ENCODE results near the gene PRR5. TPM values are rescaled to one million over a fixed set of nuclear protein-coding genes. Genes with fewer than 3 reads are reported as not detected.
A peak's percentile ranks its signal among the peaks of the same experiment; 100 is the strongest.
"Not testable (repeated sequence)": the region's sequence is repeated elsewhere in the genome, so short reads cannot be mapped to it uniquely, and the experiment has no call there.

Gene PRR5
- total and polyA plus RNA-seq, 5 experiments from 2014 or later, result 75.2 to 107 (median 85.3) TPM

DNA sequence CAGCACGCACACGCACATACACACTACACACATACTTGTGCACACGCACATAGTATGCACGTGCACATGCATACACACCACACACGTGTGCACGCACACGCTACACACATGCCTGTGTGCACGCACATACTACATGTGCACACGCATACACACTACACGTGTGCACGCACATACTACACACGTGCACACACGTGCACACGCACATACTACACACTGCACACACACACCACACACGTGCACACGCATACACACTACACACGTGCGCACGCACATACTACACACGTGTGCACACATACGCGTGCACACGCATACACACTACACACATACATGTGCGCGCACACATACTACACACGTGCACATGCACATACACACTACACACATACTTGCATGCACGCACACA is 30.7 kb downstream of the PRR5 start:
- DNase-seq (no peak), ATAC-seq (no peak)
- H3K4me1 Mint-ChIP-seq, result peaks cover 8 to 27% (median 15%) of the 10 kb centered on the region in 4 donors
- no peaks in the 10 kb centered on the region for H3K9me3 Mint-ChIP-seq
- H3K36me3 Mint-ChIP-seq, result peaks cover 0 to 5% (median 0%) of the 10 kb centered on the region in 3 donors
- H3K27me3 Mint-ChIP-seq, result no peaks in the 10 kb centered on the region
- H3K4me3 Mint-ChIP-seq, result no peak overlapping the region
- POLR2A ChIA-PET, result interaction anchor here (1.5 kb wide), 1 partner anchor 23 kb away, joined by 4 read pairs; no protein-coding TSS in a partner anchor
- H3K27ac Mint-ChIP-seq, result peak overlapping the region in 4 of 10 donors; percentile 4 to 75 (median 59)

DNA sequence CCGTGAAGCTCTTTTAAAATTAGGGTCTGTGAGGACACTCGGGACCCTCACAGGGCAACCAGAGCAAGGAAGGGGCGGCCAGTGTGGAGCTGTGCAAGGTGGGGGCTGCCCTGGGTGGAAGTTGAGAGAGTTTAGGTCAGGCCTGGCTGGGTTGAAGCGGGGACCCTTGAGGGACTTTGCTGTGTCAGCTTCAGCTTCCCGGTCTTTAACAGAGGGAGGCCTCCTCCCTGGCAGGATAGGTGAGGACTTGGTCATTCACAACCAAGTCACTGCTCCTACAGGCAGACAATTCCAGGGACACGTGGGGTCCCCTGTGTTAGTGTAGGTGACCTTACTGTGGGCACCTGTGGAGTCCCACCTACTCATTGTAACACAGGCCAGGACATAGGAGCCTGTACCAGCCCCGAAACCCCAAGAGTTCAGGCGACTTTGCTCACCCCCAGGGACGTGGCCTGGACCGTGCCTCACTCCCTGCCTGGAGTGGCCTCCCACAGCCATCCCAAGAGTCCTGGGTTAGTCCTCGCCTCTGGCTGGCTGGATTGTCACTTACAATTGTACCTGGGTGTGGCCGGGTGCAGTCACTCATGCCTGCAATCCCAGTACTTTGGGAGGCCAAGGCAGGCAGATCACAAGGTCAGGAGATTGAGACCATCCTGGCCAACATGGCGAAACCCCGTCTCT is 31.6 kb downstream of the PRR5 start:
- ATAC-seq, result no peak
- Mint-ChIP-seq H3K27ac (peak overlapping the region in 2 of 10 donors; percentile 9 to 34), H3K9me3 (no peaks in the 10 kb centered on the region), H3K4me1 (peaks cover 8 to 25% (median 15%) of the 10 kb centered on the region in 4 donors), H3K36me3 (peaks cover 0 to 3% (median 0%) of the 10 kb centered on the region in 3 donors), H3K4me3 (no peak overlapping the region), H3K27me3 (no peaks in the 10 kb centered on the region)
- DNase-seq, result no peak
- POLR2A ChIA-PET, result interaction anchor here (0.7 to 1.5 kb wide), 2 partner anchors 35 to 37 kb away, joined by 3 read pairs; no protein-coding TSS in a partner anchor

DNA sequence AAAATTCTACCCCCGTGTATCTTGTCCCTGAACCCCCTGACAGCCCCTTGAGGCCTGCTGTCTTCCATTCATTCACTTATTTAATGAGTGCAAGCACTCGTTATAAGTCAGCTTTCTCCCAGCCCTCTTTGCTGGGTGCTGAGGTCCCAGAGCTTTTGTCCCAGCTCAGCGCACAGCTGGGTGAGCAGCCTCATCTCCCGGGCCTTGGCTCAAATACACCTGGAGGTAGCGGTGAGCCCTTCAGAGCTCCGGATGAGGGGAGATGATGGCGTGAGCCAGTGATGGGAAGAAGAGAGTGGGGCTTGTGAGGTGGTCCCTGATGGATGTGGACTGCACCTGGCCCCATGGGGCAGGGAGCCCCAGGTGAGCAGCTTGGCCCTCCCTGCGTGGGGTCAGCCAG is 32.3 kb downstream of the PRR5 start:
- Mint-ChIP-seq H3K4me3 (no peak overlapping the region), H3K27me3 (no peaks in the 10 kb centered on the region), H3K4me1 (peaks cover 6 to 20% (median 11%) of the 10 kb centered on the region in 4 donors), H3K9me3 (no peaks in the 10 kb centered on the region), H3K36me3 (peaks cover 0 to 3% (median 0%) of the 10 kb centered on the region in 3 donors), H3K27ac (peak overlapping the region in 4 of 10 donors; percentile 51 to 71 (median 54))
- DNase-seq (no peak), ATAC-seq (no peak)
- POLR2A ChIA-PET, result interaction anchor here (0.7 to 1.5 kb wide), 2 partner anchors 36 to 38 kb away, joined by 3 read pairs; no protein-coding TSS in a partner anchor

DNA sequence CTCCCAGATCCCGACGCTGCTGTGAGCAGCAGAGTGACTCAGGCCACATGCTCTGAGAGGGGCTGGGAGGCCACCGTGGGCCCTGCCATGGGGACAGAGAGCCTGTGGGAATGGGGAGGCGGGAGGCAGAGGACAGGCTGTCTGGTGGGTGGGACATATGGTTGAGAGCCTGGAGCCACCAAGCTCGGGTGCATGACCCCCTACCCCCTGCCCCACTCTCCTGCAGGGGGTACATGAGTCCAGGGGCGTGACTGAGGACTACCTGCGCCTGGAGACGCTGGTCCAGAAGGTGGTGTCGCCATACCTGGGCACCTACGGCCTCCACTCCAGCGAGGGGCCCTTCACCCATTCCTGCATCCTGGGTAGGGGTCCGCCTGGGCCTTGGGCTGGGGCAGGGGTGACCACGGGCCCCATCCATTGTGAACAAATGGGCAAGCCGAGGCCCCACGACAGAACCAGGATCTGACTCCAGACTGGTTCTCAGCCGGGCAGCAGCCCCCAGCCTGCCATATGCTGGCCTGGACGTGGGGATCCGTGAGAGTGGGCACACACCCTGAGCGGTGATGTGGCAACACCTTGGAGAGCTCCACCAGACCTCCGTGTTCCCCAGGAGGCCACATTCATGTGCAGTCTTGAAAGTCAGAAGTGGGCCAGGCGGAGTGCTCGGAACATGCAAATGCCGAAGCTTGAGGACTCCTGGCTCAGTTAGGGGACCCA is 33.0 kb downstream of the PRR5 start:
- H3K4me1 Mint-ChIP-seq, result peaks cover 4 to 14% (median 8%) of the 10 kb centered on the region in 4 donors
- DNase-seq (no peak), ATAC-seq (no peak)
- H3K4me3 Mint-ChIP-seq, result no peak overlapping the region
- H3K27me3 Mint-ChIP-seq, result no peaks in the 10 kb centered on the region
- POLR2A ChIA-PET, result interaction anchor here (1.5 to 1.6 kb wide), 2 partner anchors 36 to 38 kb away, joined by 3 read pairs; no protein-coding TSS in a partner anchor
- H3K27ac Mint-ChIP-seq, result no peak overlapping the region
- peaks cover 0 to 3% (median 0%) of the 10 kb centered on the region in 3 donors for H3K36me3 Mint-ChIP-seq
- H3K9me3 Mint-ChIP-seq, result no peaks in the 10 kb centered on the region

DNA sequence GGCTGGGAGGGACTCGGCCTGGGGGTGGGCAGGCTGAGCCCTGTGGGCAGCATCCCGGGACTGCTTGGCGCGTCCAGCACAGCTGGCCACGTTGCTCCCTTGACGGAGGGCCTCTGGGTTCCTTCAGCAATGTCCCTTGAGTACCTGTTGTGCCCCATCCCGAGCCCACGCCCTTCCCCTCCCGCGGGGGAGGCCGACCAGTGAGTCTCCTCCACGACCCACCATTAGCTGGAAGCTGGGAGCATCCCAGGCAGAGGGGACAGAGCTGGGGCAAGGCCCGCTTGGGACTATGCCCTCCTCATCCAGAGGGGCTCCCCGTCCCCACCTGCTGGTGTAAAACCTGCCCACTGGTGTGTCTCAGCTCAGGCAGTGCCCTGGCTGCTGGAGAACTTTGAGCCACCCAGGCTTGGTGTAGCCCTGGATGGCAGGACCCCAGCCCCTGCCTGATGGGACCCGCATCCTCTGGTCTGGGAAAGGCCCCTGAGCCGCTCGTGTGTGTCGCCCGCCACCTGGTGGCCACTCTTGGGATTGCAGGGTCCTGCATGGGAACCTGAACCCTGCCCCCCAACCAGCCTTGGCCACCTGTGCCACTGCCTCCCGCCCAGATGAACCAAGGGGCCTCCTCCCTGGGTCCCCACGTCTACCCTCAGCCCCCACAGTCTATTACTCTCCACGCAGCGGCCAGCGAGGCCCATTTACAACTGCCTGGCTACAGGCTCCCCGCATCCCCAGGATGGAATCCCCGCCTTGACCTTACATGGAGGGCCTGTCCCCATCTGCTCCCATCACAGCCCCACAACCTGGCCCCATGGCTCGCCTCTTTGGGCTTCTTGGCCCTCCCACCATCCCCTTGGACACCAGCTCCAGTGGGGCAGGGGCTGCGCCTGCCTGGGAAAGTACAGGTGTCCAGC is 33.8 kb downstream of the PRR5 start:
- POLR2A ChIA-PET, result interaction anchor here (1.6 kb wide), 2 partner anchors 37 to 39 kb away, joined by 3 to 7 read pairs; no protein-coding TSS in a partner anchor
- H3K4me3 Mint-ChIP-seq, result no peak overlapping the region
- no peaks in the 10 kb centered on the region for H3K9me3 Mint-ChIP-seq
- H3K27ac Mint-ChIP-seq, result peak overlapping the region in 8 of 10 donors; percentile 26 to 87 (median 74)
- no peaks in the 10 kb centered on the region for H3K27me3 Mint-ChIP-seq
- DNase-seq, result peak; percentile 65 to 90 (median 81)
- peaks cover 4 to 9% (median 8%) of the 10 kb centered on the region in 4 donors for H3K4me1 Mint-ChIP-seq
- peaks cover 0 to 2% (median 0%) of the 10 kb centered on the region in 3 donors for H3K36me3 Mint-ChIP-seq
- peak; percentile 78 to 81 for ATAC-seq

DNA sequence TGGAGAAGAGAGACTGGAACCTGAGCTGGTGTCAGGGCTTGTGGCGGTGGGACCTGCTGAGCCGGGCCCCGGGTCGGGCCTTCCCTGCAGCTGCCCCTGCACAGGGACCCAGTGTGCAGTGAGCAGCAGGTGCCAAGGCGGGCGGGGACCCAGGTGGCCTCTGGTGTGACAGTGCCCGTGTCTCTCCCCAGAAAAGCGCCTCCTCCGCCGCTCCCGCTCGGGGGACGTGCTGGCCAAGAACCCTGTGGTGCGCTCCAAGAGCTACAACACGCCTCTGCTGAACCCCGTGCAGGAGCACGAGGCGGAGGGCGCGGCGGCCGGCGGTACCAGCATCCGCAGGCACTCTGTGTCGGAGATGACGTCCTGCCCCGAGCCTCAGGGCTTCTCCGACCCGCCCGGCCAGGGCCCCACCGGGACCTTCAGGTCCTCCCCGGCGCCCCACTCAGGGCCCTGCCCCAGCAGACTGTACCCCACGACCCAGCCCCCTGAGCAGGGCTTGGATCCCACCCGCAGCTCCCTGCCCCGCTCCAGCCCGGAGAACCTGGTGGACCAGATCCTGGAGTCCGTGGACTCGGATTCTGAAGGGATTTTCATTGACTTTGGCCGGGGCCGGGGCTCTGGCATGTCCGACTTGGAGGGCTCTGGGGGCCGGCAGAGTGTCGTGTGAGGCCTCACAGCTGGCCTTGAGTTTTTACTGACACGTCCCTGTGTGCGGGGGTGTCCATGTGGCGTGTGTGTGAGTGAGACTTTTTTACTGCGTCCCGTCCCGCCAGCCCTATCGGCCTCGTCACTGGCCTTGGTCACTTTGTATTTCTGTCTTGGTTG is 34.8 kb downstream of the PRR5 start:
- H3K27ac Mint-ChIP-seq, result peak overlapping the region in 1 of 10 donors; percentile 87
- H3K4me3 Mint-ChIP-seq, result no peak overlapping the region
- POLR2A ChIA-PET, result interaction anchor here (0.6 to 1.6 kb wide), 3 partner anchors 38 to 42 kb away, joined by 3 to 7 read pairs (median 5); no protein-coding TSS in a partner anchor
- no peak for ATAC-seq
- no peak for DNase-seq
- H3K36me3 Mint-ChIP-seq, result no peaks in the 10 kb centered on the region
- H3K9me3 Mint-ChIP-seq, result no peaks in the 10 kb centered on the region
- H3K4me1 Mint-ChIP-seq, result peaks cover 4 to 8% (median 6%) of the 10 kb centered on the region in 4 donors
- H3K27me3 Mint-ChIP-seq, result no peaks in the 10 kb centered on the region

DNA sequence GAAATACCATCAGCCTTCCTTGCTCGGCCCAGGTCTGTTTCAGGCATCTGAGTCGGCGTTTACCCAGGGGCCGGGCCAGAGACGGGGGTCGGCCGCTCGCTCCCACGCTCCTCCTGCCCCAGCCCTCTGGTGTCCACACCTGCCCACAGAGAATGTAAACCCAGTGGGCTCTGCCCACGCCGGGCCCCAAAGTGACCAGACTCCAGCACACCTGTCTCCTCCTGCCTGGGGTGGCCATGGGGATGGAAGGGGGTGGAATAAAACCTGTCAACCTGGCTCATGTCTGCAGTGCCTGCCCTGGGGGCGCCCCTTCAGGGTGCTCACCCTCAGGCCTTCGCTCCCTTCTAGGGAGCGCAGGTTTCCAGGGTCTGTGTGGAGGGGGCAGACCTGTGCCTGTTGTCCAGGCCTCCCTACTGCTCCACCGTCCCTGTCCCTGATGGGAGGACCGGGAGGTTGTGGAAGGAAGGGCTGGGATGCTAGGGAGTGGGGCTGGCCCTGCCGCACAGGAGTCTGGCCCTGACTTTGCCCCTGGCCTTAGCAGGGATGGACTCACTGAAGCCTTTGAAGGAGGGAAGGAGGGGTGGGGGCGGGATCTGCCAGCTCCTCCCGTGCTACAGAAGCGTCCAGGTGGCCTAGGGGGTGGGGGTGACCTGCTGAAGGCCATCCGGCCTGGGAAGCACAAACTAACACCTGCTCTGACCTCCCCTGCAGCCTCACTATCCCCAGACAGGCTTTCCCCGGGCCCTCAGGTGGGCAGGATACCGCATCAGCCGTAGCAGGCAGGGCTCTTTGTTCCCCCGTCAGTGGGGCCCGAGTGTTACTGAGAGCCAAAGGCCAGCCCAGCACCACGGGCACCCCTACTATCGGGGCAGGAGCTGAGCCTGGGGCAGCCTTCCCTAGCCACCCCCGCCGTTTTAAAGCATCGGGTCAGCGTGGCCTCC is 35.7 kb downstream of the PRR5 start:
- Mint-ChIP-seq H3K27me3 (no peaks in the 10 kb centered on the region), H3K4me3 (no peak overlapping the region)
- POLR2A ChIA-PET, result interaction anchor here (0.6 kb wide), 1 partner anchor 41 kb away, joined by 5 read pairs; no protein-coding TSS in a partner anchor

DNA sequence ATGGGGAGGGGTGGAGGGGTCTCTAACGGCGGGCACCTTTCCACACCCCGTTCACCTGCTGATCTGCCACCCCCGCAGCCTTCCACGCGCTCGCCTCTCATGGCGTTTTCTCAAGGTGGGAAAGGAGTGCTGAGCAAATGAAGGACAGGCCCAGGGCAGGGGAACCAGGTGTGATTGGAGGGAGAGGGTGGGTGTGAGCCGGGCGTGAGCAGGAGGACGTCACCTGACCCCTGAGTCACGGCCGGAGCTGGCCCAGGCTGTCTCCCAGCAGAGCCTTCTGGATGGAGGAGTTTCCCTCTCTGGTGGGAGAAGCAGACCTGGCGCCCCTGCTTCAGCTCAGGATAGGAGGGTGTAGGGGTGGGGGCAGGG is 36.3 kb downstream of the PRR5 start:
- no peak for ATAC-seq
- POLR2A ChIA-PET, result no interaction called here
- no peak overlapping the region for H3K27ac Mint-ChIP-seq

More for the DNA sequence above, 35.7 kb downstream of the PRR5 start:
- Mint-ChIP-seq H3K9me3 (no peaks in the 10 kb centered on the region), H3K27ac (no peak overlapping the region), H3K4me1 (peaks cover 4 to 8% (median 5%) of the 10 kb centered on the region in 4 donors), H3K36me3 (no peaks in the 10 kb centered on the region)
- DNase-seq (no peak), ATAC-seq (no peak)

DNA sequence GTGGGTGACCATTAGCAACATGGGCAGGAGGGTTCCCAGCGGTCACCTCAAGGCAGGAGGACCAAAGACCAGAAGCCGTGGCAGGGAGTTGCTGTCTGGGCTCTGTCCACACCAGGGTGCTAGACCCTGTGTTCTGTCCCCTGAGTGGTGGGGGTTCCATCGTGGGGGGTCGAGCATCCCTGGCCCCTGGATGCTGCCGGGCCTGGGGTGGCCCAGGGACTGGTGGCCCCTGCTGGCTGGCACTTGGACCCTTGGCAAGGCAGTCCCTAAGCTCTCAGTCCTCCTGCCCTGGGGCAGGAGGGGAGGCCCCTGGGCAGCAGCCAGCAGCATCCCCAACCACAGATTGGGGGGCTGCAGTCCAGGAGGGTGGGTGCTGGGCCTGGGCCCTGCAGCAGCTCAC is 37.0 kb downstream of the PRR5 start:
- no peaks in the 10 kb centered on the region for H3K9me3 Mint-ChIP-seq
- POLR2A ChIA-PET, result interaction anchor here (1.0 kb wide), 1 partner anchor 22 kb away, joined by 5 read pairs; no protein-coding TSS in a partner anchor
- H3K36me3 Mint-ChIP-seq, result no peaks in the 10 kb centered on the region
- H3K27ac Mint-ChIP-seq, result no peak overlapping the region
- H3K4me1 Mint-ChIP-seq, result peaks cover 4 to 8% (median 5%) of the 10 kb centered on the region in 4 donors
- H3K4me3 Mint-ChIP-seq, result no peak overlapping the region
- ATAC-seq (no peak), DNase-seq (no peak)
- H3K27me3 Mint-ChIP-seq, result no peaks in the 10 kb centered on the region

More for the DNA sequence above, 36.3 kb downstream of the PRR5 start:
- Mint-ChIP-seq H3K4me3 (no peak overlapping the region), H3K9me3 (no peaks in the 10 kb centered on the region), H3K36me3 (no peaks in the 10 kb centered on the region), H3K4me1 (peaks cover 4 to 8% (median 5%) of the 10 kb centered on the region in 4 donors), H3K27me3 (no peaks in the 10 kb centered on the region)
- DNase-seq, result no peak

DNA sequence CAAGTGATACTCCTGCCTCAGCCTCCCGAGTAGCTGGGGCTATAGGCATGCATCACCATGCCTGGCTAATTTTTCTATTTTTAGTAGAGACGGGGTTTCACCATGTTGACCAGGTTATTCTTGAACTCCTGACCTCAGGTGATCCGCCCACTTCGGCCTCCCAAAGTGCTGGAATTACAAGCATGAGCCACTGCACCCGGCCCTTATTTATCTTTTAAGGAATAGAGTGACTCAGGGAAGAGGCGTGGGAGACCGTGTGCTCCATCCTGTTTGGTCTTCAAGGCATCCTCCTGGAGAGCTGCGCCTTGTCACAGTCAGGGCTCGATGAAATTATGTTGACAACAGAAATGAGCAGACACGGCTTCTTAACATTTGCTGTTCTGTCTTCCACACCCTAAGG is 37.7 kb downstream of the PRR5 start:
- not testable (repeated sequence) for H3K27ac Mint-ChIP-seq, H3K36me3 Mint-ChIP-seq, H3K9me3 Mint-ChIP-seq, H3K27me3 Mint-ChIP-seq, H3K4me1 Mint-ChIP-seq, ATAC-seq, DNase-seq, H3K4me3 Mint-ChIP-seq
- POLR2A ChIA-PET, result interaction anchor here (1.0 kb wide), 1 partner anchor 22 kb away, joined by 5 read pairs; no protein-coding TSS in a partner anchor
